Stimulated activated CD4-positive, alpha-beta T cell treated with anti-CD3 and anti-CD28 coated beads, Interleukin-1b, Interleukin-23, amount 100 ng/mL, for 24 hours (primary cell): ENCODE measurements around the gene TMEM63C.

ENCODE experiments used
- DNase-seq, 4 experiments: peaks; one replicate each; pipeline ENCODE4 v3.0.0-alpha.2; 2020; ENCODE audit warnings: low read depth in 4 of 4, low spot score in 1 of 4

The TMEM63C gene

DNA sequence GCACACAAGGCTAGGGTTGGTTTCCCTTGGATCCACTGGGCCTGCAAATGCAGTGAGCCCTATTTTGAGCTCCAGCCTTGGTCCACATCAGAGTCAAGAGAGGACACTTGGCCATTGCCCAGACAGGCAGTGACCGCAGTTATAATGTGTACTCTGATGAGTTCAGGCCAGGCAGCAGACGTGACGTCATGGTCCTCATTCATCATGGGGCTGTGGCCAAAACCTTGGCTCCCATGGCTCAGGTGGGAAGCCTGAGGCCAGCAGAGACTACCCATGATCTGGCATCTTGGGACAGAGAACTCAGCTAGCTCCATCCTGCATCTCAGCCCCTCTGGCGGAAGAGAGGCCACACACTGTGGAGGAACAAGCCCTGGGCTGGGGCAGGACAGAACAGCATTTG, 16.4 kb downstream of the TMEM63C start:
- no peak for DNase-seq

GRCh38 chr14:77198561-77198960, 17.0 kb downstream of the TMEM63C start:
- no peak for DNase-seq

- DNase-seq = no peak
Measured at GRCh38 chr14:77199590-77199989, 18.0 kb downstream of the TMEM63C start.

DNA sequence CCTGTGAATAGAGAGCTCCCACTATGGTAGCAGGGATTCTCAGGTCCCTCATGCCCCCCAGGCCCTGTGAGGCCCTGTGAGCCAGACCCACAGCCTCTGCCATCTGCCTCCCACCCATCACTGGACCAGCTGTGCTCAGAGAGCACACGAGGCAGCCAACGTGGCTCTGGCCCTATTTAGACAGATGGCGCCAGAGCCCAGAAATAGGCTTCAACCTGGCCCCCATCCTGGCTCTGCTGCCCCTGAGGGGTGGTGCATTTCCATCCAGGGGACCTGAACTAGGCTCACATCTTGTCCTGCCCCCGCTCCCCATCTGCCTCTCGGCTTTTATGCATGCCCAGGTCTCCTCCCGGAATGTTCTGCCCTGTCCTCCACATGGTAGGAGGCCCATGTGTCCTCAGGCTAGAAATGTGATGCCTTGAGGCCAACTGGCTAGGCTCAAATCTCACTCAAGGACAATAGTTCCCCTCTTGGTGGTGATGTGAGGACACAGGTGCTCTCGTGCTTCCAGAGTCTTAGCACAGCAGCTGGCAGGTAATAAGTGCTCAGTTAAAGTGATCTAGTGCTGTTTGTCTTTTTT, 18.9 kb downstream of the TMEM63C start:
- no peak for DNase-seq

DNA sequence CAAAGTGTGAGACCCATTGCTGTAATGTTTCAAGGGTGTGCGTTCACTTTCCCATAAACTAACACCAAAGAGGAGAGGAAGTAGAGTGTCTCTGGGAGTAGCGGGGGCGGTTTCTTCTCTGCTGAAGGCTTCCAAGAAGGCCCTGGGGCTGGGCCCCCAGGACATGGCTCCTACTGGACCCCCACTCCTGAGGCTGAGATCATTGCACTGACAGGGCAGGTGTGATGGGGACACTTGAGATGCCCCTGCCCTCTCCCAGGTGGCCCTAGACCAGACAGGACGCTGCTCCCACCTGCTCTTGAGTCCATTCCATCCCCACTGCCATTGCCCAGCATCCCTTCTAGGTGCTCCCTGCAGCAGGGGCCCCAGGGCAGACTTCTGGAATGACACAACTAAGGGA, 20.1 kb downstream of the TMEM63C start:
- no peak for DNase-seq

DNA sequence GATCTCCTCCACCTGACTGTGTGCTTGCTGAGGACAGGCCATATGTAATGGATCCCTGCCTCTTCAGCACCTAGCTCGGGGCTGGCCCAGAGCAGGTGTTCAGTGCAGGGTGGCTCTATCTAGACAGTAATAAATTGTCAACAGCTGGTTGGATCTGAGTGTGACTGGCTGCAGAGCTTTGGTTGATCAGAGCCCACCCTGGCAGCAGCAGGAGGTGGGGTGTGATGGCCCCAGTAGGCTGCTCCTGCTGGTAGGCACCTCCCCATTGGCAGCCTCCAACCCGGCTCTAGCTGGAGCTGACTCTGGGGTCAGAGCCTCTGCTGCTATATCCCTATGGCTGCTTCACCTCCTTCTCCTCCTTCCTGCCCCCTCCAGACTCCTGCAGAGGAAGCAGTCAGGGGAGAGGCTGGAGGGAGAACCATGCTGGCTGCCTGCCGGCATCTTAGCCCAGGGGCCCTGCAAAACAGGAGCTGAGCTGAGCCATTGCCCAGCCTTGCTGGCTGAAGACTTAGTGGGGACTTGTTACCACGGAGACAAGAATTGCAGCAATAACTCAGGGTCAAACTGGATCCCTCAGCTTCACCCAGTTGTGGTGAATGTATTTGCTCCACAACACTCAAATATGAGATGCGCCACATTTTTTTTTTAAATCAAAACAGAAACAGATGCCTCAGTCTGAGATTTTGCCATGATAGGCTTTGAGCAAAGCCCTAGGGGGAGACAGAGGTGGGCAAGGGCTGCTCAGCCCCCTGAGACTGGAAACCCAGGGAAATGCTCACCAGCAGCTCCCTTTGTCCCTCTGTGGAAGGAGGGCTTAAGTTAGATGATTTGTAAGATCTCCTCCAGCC, 22.2 kb downstream of the TMEM63C start:
- DNase-seq = no peak

DNA sequence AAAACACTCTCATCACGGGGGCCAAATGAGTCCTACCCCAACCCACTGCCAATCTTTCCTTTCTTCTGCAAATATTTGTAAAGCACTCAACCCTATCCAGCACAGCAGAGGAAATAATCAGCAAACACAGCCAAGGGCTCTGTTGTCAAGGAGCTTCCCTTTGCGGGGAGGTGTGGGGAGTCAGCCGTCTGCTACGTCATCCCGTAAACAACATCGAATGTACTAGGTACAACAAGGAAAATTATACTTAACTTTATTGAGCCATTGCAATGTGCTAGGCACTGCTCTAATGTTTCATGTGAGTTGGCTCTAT, 22.8 kb downstream of the TMEM63C start:
- no peak for DNase-seq

DNA sequence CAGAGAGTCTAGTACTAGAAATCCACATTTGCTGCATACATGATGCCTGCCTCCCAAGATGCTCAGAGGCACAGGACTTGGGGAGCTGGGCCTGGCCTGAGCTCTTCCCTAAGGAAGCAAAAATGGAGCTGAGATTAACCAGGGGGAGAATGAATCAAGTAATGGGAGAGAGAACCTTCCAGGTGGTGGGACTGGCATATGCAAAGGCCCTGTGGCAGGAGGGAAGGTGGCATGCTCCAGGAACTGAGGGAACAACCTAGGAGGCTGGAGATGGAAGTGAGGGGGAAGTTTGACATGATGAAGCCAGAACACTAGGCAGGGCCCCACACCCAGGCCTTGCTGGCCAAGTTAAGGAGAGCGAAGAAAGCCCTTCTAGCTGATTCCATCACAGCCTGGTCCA, 23.3 kb downstream of the TMEM63C start:
- DNase-seq = no peak

GRCh38 chr14:77205566-77205965, 24.0 kb downstream of the TMEM63C start:
- DNase-seq = no peak

GRCh38 chr14:77206261-77206824, 24.7 kb downstream of the TMEM63C start:
- no peak for DNase-seq

GRCh38 chr14:77206877-77207389, 25.3 kb downstream of the TMEM63C start:
- DNase-seq = no peak

GRCh38 chr14:77208291-77208978, 26.8 kb downstream of the TMEM63C start:
- peak in 2 of 4 experiments; percentile 11 to 20 for DNase-seq

DNA sequence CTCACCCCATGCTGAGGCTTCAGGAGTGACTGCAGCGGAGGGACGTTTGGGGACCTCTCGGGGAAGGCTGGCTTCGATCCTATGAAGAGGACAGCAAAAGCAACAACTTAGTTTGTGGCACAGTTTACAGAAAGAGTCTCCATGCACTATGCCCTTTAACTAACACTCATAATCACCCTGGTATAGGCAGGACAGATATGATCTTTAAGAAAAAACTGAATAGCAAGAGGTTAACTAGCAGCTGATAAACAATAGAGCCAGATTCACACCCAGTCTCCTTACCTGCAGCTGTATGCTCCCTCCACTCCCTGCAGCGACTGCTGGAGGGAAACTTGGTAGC, 27.4 kb downstream of the TMEM63C start:
- DNase-seq = no peak

GRCh38 chr14:77212097-77212870, 30.7 kb downstream of the TMEM63C start:
- no peak for DNase-seq

DNA sequence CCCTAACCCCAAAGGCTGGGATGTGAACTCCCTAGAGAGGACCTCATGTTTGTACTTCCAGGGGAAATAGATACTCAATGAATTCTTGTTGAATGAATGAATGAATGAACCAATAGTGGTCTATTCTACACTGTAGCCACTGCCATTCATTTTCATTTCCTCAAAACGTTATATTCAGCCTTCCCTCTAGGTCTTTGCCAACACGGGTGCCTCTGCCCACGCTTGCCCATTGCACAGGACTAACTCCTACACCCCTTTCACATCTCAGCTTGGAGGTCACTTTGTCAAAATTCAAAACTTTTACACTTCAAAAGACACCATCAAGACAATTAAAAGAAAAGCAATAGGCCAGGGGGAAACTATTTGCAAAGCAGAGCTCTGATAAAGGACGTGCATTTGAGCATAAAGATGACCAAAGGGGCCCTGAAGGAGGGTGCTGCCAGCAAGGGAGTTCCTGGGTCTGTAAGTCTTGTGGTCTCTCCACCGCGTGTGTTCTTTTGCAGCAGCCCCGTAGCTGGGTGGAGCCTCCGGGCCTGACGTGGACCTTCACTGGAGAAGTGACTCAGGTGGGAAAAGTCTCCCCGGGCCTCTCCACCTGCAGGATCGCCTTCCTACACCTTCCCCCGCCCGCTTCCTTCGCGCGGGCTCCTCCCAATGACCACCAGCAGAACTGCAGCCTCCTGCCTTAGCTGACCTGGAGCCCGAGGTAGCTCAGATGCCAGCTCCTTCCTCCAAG, 31.5 kb downstream of the TMEM63C start:
- peak in 2 of 4 experiments; percentile 1 to 30 for DNase-seq

DNA sequence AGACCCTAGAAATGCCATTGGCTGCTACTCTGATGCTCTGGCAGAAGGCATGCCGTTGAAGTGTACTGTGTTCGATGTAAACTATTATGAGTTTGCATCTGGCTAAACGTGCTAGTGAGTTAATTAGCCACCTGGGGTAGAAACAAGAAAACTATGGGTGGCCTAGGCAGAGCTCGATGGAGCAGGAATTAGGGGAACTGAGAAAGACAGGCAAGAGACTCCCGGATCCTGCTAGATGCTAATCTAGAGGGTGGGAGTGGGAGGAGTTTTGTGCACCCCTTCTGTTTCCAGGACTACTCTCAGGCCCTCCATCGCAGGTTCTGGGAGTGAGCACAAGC, 32.0 kb downstream of the TMEM63C start:
- no peak for DNase-seq

DNA sequence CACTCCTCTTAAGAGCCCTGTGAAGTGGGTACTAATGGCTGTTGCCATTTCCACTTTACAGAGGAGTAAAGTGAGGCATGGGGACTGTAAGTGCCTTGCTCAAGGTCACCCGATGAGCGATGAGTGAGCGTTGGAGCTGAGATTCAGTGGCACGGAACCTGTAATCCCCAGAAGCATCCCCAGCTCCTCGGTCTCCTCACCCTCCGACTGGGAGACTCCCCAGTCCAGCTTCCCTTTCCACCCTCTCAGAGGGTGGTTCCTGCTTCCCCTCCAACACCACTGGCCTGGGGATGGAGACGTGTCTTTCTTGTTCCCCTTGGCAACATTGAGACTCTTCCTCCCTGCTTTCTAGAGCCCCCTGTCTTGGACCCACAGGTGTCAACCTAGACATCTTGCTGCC, 32.6 kb downstream of the TMEM63C start:
- DNase-seq = no peak

DNA sequence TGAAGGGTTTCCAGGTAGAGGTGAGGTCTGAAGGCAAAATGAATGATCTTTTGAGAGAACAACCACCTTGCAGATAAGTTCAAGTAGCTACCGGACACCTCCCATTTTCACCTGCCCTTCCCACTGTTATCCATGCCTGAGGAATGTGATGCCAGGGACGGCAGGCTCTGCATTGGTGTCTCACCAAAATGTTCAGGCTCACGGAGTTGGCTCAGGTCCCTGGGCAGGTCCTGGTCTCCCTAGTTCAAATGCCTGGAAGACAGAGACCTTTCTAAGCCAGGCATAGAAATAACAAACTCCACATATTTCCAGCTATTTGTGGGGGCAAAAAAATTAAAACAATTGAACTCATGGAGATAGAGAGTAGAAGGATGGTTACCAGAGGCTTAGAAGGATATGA, 36.0 kb downstream of the TMEM63C start:
- DNase-seq = no peak

GRCh38 chr14:77219591-77219990, 38.0 kb downstream of the TMEM63C start:
- DNase-seq = no peak

DNA sequence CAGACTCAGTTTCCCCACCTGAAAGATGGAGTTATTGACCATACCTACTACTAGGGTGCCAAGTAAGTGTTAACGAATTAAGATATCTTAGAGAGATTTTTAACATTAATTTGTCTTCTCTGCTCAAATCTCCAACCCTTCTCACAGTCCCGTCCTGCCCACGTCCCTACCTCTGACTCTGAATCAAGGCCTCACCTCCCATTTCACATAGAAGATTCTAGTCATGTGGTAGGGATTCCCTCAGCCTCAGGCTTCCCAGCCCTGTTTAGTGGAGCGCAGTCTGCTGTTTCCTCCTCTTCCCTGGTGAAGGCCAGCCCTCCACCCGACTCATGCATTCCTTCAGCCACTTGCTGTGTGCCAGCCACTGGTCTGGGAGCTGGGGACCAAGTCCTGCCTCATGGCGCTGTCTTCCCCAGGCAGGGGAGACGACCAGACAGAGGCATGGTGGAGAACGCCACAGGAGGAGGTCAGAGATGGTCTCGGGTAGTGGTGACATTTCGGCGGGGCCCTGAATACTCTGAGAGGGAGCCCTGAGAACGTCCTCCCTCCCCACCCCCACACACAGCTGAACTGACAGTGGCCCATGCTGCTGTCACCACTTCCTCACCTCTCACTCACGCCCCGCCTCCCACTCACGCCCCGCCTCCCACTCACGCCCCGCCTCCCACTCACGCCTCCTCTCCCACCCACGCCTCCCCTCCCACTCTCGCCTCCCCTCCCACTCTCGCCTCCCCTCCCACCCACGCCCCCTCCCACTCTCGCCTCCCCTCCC, 38.8 kb downstream of the TMEM63C start:
- DNase-seq = no peak
